Mammary epithelial cell (primary cell): ENCODE data around the gene ZNF853.

Experiments
- EZH2 ChIP-seq: IDR thresholded peaks from 2 replicates; pipeline ENCODE4 v1.6.1; 2012; ENCODE audit warnings: low read length, inconsistent platforms, borderline replicate concordance
- TF ChIP-seq, protein P1 (sequence below), 2 donors: IDR thresholded peaks in 1 of 2; conservative IDR thresholded peaks in 1 of 2; 2 replicates each; pipeline ENCODE4 v1.5.1; 2011 to 2012; ENCODE audit warnings: inconsistent platforms in 2 of 2, low read length in 2 of 2, mild to moderate bottlenecking in 2 of 2, control low read depth in 1 of 2, low read depth in 1 of 2; ENCODE audit not compliant: insufficient read depth in 1 of 2; ENCODE audit errors: extremely low read depth in 1 of 2

DNA sequence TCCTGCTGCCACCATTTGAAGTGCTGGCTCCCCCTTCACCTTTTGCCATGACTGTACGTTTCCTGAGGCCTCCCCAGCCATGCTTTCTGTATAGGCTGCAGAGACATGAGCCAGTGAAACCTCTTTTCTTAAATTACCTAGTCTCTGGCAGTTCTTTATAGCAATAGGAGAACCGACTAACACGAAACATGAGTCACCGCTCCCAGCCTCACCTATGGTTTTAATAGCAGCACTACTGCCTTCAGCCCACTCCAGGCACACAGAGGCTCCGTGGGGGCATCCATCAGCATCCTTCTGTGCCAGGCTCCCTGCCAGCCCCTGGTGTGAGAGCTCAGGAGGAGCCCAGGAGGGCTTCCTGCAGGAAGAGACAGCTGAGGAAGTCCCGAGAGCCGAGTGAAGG, 16.2 kb downstream of the ZNF853 start:
- TF ChIP-seq, protein P1, sequence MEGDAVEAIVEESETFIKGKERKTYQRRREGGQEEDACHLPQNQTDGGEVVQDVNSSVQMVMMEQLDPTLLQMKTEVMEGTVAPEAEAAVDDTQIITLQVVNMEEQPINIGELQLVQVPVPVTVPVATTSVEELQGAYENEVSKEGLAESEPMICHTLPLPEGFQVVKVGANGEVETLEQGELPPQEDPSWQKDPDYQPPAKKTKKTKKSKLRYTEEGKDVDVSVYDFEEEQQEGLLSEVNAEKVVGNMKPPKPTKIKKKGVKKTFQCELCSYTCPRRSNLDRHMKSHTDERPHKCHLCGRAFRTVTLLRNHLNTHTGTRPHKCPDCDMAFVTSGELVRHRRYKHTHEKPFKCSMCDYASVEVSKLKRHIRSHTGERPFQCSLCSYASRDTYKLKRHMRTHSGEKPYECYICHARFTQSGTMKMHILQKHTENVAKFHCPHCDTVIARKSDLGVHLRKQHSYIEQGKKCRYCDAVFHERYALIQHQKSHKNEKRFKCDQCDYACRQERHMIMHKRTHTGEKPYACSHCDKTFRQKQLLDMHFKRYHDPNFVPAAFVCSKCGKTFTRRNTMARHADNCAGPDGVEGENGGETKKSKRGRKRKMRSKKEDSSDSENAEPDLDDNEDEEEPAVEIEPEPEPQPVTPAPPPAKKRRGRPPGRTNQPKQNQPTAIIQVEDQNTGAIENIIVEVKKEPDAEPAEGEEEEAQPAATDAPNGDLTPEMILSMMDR (conservative IDR thresholded peaks at IDR 0.05 in 1 of 2, IDR thresholded peaks at IDR 0.05 in 1 of 2; ENCODE audit: extremely low read depth in 1 of 2, insufficient read depth in 1 of 2, low read depth in 1 of 2, low read length in 2 of 2), result no peak
- TF ChIP-seq EZH2, result no peak
